ENCODE results near the gene FOXN3. TPM values are rescaled to one million over a fixed set of nuclear protein-coding genes. Genes with fewer than 3 reads are reported as not detected.
"Not testable (repeated sequence)": the region's sequence is repeated elsewhere in the genome, so short reads cannot be mapped to it uniquely, and the experiment has no call there.

Gene FOXN3
- polyA plus RNA-seq, 4 donors = 30.0 to 55.8 (median 33.2) TPM

- no peak for DNase-seq (ENCODE audit: low read depth in 4 of 4, low spot score in 3 of 4)
These were observed 234.7 kb downstream of the FOXN3 start for GRCh38 chr14:89182326-89182725.

GRCh38 chr14:89180546-89180945 is 236.5 kb downstream of the FOXN3 start:
- no peak for DNase-seq (ENCODE audit: low read depth in 4 of 4, low spot score in 3 of 4)

DNA sequence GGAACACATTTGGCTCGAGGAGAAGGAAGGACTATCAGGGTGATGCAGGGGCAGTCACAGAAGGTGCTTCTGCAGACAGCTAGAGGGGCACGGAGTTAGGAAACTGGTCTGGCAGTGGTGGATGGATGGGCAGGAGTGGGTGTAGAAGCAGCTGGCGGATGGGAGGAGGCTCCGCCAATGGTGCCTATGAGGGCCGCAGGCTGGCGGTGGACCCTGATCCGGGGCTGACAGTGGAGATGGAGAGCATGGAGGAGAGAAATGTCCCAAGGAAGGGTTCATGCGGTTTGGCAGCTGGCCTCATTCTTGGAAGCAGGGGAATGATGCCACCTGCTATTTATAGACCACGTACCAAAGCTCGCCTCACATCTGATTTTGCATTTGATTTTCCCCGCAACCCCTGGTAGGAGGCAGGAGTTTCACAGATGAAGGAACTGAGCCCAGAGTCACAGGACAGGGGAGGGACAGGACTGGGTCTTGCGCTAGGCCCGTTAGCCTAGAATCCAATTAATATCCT is 237.1 kb downstream of the FOXN3 start:
- DNase-seq (ENCODE audit: low read depth in 4 of 4, low spot score in 3 of 4) = no peak

- no peak for DNase-seq (ENCODE audit: low read depth in 4 of 4, low spot score in 3 of 4)
These were observed 238.1 kb downstream of the FOXN3 start for GRCh38 chr14:89178800-89179535.

DNA sequence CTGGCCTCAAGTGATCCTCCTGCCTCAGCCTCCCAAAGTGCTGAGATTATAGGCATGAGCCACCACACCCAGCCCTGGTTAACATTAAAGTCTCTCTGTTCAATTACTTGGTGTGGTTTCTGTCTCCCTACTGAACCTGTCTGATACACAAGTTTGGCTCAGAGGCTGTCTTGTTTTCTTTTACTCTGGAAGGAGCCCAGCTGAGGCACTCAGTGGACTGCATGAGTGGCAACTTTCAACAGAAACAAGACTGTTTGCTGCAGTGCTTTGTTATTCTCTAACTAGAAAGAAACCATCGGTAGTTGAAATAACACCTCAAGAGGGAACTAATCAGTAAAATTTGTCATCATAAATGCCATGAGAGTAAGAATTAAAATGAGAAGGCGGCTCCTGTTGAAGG is 238.7 kb downstream of the FOXN3 start:
- no peak for DNase-seq (ENCODE audit: low read depth in 4 of 4, low spot score in 3 of 4)

DNA sequence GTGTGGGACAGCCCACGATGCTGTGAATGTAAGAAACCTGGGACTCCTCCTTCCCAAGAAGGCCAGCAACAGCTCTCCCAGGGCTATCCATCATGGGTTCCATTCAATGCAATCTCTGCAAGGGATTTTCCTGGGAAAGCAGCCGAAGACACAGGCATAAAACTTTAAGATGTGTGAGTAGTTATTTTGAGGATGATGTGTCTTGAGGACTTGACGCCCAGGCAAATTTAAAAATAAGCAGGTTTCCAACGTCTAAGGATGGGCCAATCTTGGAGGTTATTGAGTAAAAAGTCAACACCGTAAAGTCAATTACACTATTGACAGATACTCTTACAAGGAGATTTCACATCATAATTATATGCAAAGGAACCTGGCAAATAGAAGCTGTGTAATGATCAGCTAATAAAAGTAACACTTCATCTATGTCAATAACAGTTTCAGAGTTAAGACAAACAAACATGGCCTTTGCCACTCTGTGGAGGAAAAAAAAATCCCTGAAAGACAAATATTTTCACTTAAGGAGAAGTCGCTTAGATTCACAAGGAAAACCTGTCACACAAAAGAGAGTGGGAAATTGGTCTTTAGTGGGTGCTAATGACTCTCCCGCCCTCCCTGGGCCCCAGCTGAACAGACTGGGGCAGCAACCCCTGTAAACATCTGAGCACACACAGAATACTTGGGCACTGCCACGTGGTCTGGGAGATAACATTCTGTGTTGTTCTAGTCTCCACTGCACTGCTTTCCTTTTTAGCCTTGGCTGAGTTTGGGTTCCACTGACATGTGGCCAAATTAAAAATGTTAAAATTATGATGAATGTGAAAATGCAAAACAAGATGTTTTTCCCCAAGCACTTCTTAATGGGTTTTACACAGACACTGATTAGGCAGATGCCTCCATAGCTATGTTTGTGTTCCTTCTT is 240.9 kb downstream of the FOXN3 start:
- no peak for DNase-seq (ENCODE audit: low read depth in 4 of 4, low spot score in 3 of 4)

GRCh38 chr14:89171628-89172027 is 245.4 kb downstream of the FOXN3 start:
- DNase-seq (ENCODE audit: low read depth in 4 of 4, low spot score in 3 of 4) = no peak

- no peak for DNase-seq (ENCODE audit: low read depth in 4 of 4, low spot score in 3 of 4)
These were observed 245.9 kb downstream of the FOXN3 start for GRCh38 chr14:89171168-89171567.

DNA sequence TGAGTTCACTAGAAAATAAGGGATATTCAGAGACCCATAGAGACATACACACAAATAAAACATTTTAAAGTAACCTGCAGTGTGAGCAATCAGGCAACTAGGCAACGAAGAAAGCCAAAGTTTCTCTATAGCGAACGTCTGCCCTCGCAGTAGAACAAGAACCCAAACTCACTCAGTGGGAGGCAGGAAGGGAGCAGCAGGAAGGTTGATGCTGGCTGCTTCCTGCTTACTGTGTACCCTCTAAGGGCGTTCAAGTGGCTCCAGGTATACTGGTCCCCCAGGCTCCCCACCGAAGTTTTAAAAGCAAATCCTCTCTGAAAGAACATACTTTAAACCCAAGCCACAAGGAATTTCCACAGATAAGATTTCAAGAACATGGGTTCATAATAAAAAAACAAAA is 249.3 kb downstream of the FOXN3 start:
- DNase-seq (ENCODE audit: low read depth in 4 of 4, low spot score in 3 of 4) = no peak

GRCh38 chr14:89166633-89167032 is 250.4 kb downstream of the FOXN3 start:
- DNase-seq (ENCODE audit: low read depth in 4 of 4, low spot score in 3 of 4) = no peak

DNA sequence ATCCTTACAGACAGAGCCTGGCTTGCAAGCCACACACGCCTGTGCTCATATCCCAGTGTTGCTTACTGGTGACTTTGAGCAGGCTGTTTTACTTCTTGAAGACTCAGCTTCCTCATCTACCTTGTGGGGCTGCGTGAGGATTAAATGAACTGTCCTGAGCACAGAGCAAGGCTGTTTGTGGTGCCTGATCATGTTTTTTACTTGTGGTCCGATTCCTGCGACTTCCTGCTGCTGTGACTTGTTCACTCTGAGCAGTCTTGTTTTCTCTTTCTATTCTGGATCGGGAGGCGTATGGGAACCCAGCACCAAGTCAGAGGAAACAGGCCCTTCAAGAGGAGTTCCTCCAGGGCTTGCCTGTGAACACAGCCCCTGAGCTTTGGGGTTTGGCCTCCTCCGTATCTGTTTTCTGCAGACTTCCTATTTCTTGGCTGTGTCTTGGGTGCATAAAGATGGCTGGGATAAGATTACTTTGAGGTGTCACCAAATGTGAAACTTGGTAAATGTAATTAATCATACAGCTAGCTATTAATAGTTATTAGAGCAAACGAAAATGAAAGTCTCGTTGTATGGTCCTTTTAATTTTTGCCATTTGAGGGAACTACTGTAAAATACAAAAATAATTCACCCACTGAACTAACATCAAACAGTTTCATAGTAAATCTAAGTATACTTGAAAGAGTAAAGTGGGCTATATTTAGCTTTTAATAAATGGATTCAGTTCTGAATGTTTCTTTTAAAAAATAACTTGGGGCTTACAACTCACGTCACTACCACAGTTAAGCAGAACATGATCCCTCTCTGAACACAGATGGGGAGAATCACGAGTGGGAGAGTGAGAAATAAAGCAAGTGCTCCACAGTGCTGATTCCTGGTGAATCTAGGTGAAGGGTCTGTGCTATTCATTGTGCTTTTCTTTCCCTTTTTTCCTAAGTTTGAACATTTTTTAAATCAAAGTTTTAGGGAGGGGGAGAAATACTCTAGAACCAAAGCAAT is 251.5 kb downstream of the FOXN3 start:
- DNase-seq (ENCODE audit: low read depth in 4 of 4, low spot score in 3 of 4) = no peak

- no peak for DNase-seq (ENCODE audit: low read depth in 4 of 4, low spot score in 3 of 4)
These were observed 252.6 kb downstream of the FOXN3 start for GRCh38 chr14:89164168-89165073.

GRCh38 chr14:89163031-89163636 is 253.9 kb downstream of the FOXN3 start:
- DNase-seq (ENCODE audit: low read depth in 4 of 4, low spot score in 3 of 4) = no peak

DNA sequence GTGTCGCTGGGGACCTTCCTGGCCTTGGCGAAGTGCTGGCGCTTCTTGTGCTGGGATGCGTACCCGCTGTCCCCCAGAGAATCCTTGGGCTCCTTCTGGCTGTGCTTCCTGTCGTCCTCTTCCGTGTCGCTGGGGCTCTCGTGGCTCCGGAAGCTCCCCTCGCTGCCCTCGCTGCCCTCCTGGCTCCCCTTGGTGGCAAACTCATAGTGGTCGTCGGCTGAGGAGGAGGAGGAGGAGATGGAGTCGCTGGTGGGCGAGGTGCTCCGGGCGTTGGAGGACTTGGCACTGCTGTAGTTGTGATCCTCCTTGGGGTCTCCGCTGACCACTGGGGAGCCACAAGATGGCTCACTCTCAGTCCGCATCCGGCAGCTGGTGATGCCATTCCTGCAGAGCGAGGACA is 254.4 kb downstream of the FOXN3 start:
- no peak for DNase-seq (ENCODE audit: low read depth in 4 of 4, low spot score in 3 of 4)

DNA sequence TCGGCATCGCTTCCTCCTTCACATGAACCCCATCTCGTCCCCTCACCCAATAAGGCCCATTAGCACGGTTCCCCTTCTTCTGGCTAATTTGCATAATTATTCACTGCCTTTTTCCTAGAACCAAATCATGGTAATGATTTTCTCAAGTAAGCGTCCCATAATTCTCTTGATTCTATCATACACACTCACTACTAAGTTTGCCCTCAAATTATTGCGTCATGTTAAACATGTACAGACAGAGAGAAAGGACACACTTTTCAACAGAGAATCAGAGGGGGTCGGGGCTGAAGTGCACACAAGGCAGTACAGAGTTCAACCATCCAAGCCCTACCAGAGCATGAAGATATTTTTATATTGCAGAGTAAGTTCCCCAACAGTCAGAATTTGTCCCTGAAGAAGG is 256.6 kb downstream of the FOXN3 start:
- DNase-seq (ENCODE audit: low read depth in 4 of 4, low spot score in 3 of 4) = no peak

- DNase-seq (ENCODE audit: low read depth in 4 of 4, low spot score in 3 of 4) = no peak
These were observed 258.3 kb downstream of the FOXN3 start for GRCh38 chr14:89158701-89159100.

- DNase-seq (ENCODE audit: low read depth in 4 of 4, low spot score in 3 of 4) = not testable (repeated sequence)
These were observed 258.9 kb downstream of the FOXN3 start for GRCh38 chr14:89158104-89158503.

- no peak for DNase-seq (ENCODE audit: low read depth in 4 of 4, low spot score in 3 of 4)
These were observed 261.5 kb downstream of the FOXN3 start for GRCh38 chr14:89155491-89155890.

- DNase-seq (ENCODE audit: low read depth in 4 of 4, low spot score in 3 of 4) = not testable (repeated sequence)
These were observed 265.3 kb downstream of the FOXN3 start for GRCh38 chr14:89151693-89152092.

Data from left renal pelvis (tissue), 4 donors.